ENCODE data around the gene GRK2. TPM values are rescaled to one million over a fixed set of nuclear protein-coding genes. Genes with fewer than 3 reads are reported as not detected.

GRK2 gene
- total RNA-seq, 1 experiment from 2014 or later = 56.3 TPM

DNA sequence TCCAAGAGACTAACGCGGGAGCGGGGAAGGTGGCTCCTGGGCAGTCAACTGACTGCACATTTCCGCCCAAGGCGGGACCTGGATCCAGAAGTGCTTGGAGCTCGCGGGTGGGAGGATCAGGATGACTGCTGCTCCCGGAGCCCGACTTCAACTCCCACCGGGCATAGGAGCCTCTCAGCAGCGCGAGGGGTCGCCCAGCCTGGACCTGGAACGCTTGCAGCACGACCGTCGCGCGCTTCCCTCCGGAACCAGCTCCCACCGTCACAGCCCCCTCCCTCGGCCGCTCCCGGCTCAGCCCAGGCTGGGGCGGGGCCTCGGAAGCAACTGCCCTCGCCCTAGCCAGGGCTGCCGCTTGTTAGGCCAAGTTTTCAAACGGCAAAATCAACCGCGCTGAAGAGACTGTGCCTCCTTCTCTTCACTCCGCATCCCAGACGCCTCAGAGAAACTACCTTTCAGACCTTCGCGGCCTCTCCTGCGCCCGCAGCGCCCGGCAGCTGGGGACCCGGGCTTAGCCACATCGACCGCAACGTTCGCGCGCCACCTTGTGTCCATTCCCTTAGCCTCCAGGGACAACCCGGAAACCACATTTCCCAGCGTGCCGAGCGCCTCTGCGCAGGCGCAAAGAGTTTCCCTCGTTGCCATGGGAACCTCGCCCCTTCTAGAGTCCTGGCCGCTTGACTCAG is 51.1 kb downstream of the GRK2 start:
- Histone ChIP-seq H2BK5ac (ENCODE audit: insufficient read length, low read length) (no peak overlapping the region), H3K23ac (ENCODE audit: insufficient read length, low read depth, low read length) (no peak overlapping the region), H3K9ac (ENCODE audit: extremely low read depth, insufficient read length, low read length) (peak overlapping the region; percentile 34), H3K14ac (ENCODE audit: insufficient read depth, low read length) (peak overlapping the region; percentile 68; the same call in 1 of the 2 replicates), H3K9me3 (ENCODE audit: control insufficient read depth, low read depth, low read length) (no peaks in the 10 kb centered on the region), H3K27ac (ENCODE audit: insufficient read length, low read depth, low read length) (no peak overlapping the region), H2BK120ac (ENCODE audit: low read depth, low read length, poor library complexity, severe bottlenecking) (no peak overlapping the region), H3K56ac (ENCODE audit: insufficient read length, low read depth, low read length) (no peak overlapping the region), H3K4me1 (ENCODE audit: insufficient read depth, low read length) (no peaks in the 10 kb centered on the region), H4K91ac (ENCODE audit: insufficient read length, low read depth, low read length) (no peak overlapping the region), H3T11ph (ENCODE audit: low read length) (no peak overlapping the region), H3K79me1 (ENCODE audit: insufficient read depth, low read depth, low read length, poor library complexity, severe bottlenecking) (no peaks in the 10 kb centered on the region), H3K4me2 (ENCODE audit: insufficient read depth, insufficient read length, low read length) (peak overlapping the region; percentile 92), H2BK12ac (ENCODE audit: insufficient read length, low read depth, low read length) (no peak overlapping the region), H4K5ac (ENCODE audit: insufficient read length, low read depth, low read length) (no peak overlapping the region), H4K20me1 (ENCODE audit: control insufficient read depth, insufficient read depth, insufficient read length) (peaks cover 3% of the 10 kb centered on the region), H2BK15ac (ENCODE audit: low read depth, low read length) (no peak overlapping the region), H3K23me2 (ENCODE audit: insufficient read length, low read depth, low read length, poor library complexity, severe bottlenecking) (peaks cover 14% of the 10 kb centered on the region), H2AFZ (ENCODE audit: low read length) (peak overlapping the region; percentile 25), H2BK20ac (ENCODE audit: low read depth, low read length, poor library complexity, severe bottlenecking) (no peak overlapping the region), H2AK5ac (ENCODE audit: insufficient read length, low read length) (no peak overlapping the region), H3K27me3 (ENCODE audit: insufficient read depth, low read length) (peaks cover 11% of the 10 kb centered on the region), H3K18ac (ENCODE audit: insufficient read length, low read depth, low read length) (peak overlapping the region; percentile 41), H4K8ac (replicated peaks; ENCODE audit: insufficient read length, low read depth, low read length) (no peak overlapping the region), H3K4ac (ENCODE audit: low read depth, low read length) (no peak overlapping the region), H3K79me2 (ENCODE audit: insufficient read depth, low read length) (no peaks in the 10 kb centered on the region)
- Mint-ChIP-seq H3K4me1 (peaks cover 4 to 6% of the 10 kb centered on the region in 2 experiments), H3K27me3 (ENCODE audit: low read depth) (peaks cover 43% of the 10 kb centered on the region), H3K4me3 (peak overlapping the region; percentile 85 to 97), H3K9me3 (no peaks in the 10 kb centered on the region; a peak in 1 of 5 replicates), H3K36me3 (ENCODE audit: insufficient read depth in 1 of 3, low read depth in 3 of 3) (no peaks in the 10 kb centered on the region; a peak in 1 of 7 replicates), H3K27ac (peak overlapping the region; percentile 92 to 96 (median 96); a peak in 5 of 7 replicates)
- no CpG with 5 or more reads among the region's 55 CpGs for WGBS (ENCODE audit: extremely low coverage, insufficient read length, low lambda C conversion rate)
- TF ChIP-seq, protein P1, sequence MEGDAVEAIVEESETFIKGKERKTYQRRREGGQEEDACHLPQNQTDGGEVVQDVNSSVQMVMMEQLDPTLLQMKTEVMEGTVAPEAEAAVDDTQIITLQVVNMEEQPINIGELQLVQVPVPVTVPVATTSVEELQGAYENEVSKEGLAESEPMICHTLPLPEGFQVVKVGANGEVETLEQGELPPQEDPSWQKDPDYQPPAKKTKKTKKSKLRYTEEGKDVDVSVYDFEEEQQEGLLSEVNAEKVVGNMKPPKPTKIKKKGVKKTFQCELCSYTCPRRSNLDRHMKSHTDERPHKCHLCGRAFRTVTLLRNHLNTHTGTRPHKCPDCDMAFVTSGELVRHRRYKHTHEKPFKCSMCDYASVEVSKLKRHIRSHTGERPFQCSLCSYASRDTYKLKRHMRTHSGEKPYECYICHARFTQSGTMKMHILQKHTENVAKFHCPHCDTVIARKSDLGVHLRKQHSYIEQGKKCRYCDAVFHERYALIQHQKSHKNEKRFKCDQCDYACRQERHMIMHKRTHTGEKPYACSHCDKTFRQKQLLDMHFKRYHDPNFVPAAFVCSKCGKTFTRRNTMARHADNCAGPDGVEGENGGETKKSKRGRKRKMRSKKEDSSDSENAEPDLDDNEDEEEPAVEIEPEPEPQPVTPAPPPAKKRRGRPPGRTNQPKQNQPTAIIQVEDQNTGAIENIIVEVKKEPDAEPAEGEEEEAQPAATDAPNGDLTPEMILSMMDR (conservative IDR thresholded peaks at IDR 0.05) = peak; percentile 95
- peak; percentile 97 for DNase-seq

Data from H9 (cell line).